ENCODE measurements around the gene ASF1B.

DNA sequence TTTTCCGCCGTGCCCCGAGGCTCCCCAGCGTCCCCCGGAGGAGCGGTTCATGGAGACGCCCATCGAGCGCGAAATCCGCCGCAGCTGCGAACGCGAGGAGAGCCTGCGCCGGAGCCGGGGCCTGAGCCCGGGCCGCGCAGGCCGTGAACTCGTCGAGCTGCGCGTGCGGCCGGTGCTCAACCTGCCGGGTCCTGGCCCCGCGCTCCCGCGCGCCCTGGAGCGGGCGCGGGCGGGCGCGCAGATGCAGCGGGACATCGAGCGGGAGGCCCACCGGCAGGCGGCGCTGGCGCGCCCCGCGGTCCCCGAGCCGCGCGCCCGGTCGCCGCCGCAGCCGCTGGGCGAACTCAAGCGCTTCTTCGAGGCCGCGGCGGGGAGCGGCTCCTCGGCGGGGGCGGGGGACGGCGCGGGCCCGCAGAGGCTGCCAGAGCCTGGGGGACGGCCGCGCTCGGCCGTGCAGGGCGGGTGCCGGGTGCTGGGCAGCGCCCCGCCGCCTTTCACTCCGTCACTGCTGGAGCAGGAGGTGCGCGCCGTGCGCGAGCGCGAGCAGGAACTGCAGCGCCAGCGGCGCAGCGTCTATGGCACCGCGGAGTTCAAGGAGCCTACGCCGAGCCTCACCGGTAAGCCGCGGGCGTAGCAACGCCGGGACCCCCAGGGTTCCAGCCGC is 63.0 kb downstream of the ASF1B start:
- TF ChIP-seq CTCF (IDR thresholded peaks at IDR 0.05; ENCODE audit: insufficient read depth, low read length, poor library complexity, severe bottlenecking): peak; percentile 16
- TF ChIP-seq EZH2phosphoT487 (conservative IDR thresholded peaks at IDR 0.05; ENCODE audit: low read length): no peak
